ENCODE results near the gene PFDN2.

- no peak for TF ChIP-seq CTCF (IDR thresholded peaks at IDR 0.05)
- no peak for TF ChIP-seq POLR2A (IDR thresholded peaks at IDR 0.05)
Observed at GRCh38 chr1:161122967-161123366, 5.1 kb upstream of the PFDN2 start.
